ENCODE results near the gene CADPS2. TPM values are rescaled to one million over a fixed set of nuclear protein-coding genes. Genes with fewer than 3 reads are reported as not detected.

CADPS2 gene
- total RNA-seq, 1 experiment from 2014 or later, result 12.2 TPM

DNA sequence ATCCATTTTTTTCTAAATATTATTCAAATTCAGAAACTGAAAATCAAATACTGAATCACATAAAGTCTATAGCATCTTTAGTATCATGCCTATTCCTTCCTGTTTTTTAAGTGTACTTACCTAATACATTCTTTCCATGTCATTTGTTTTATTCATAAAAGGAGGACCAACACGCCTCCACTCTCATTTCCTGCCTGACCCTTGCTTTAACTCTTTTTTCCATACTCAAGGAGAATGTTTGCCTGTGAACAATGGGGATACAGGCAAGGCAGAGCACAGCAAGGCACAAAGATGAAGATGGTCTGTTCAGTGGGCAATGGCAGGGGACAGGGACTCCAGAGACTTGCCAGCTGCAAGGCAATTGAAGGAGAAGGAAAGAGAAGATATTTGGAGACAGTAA is 460.5 kb downstream of the CADPS2 start:
- no peaks in the 10 kb centered on the region for H3K36me3 Mint-ChIP-seq
- CTCF ChIA-PET, result interaction anchor here (0.7 to 1.0 kb wide), 2 partner anchors 9 to 10 kb away, joined by 3 to 4 read pairs; no protein-coding TSS in a partner anchor

GRCh38 chr7:122423591-122423990 is 462.7 kb downstream of the CADPS2 start:
- ATAC-seq (no peak), DNase-seq (ENCODE audit: low spot score) (no peak)
- ChIA-PET POLR2A (no interaction called here), CTCF (no interaction called here)
- Mint-ChIP-seq H3K4me1 (peaks cover 4% of the 10 kb centered on the region), H3K36me3 (no peaks in the 10 kb centered on the region), H3K9me3 (no peaks in the 10 kb centered on the region), H3K27me3 (ENCODE audit: low read depth) (no peaks in the 10 kb centered on the region), H3K4me3 (no peak overlapping the region), H3K27ac (no peak overlapping the region)
- TF ChIP-seq JAZF1 (CRISPR knock-in tag; IDR thresholded peaks at IDR 0.05) (no peak), RELA (CRISPR knock-in tag; IDR thresholded peaks at IDR 0.05; ENCODE audit: borderline replicate concordance) (no peak), IRF2 (CRISPR knock-in tag; IDR thresholded peaks at IDR 0.05; ENCODE audit: borderline replicate concordance, low read depth) (no peak), FOXK1 (CRISPR knock-in tag; IDR thresholded peaks at IDR 0.05) (no peak), ZBTB21 (CRISPR knock-in tag; IDR thresholded peaks at IDR 0.05; ENCODE audit: borderline replicate concordance) (no peak), ZNF317 (CRISPR knock-in tag; IDR thresholded peaks at IDR 0.05; ENCODE audit: borderline replicate concordance, low read depth) (no peak), CTCF (IDR thresholded peaks at IDR 0.05) (no peak), HMGXB4 (CRISPR knock-in tag; IDR thresholded peaks at IDR 0.05) (no peak)

More for the DNA sequence above, 460.5 kb downstream of the CADPS2 start:
- H3K9me3 Mint-ChIP-seq, result no peaks in the 10 kb centered on the region
- H3K4me1 Mint-ChIP-seq, result peaks cover 17% of the 10 kb centered on the region
- no peak overlapping the region for H3K4me3 Mint-ChIP-seq
- POLR2A ChIA-PET, result no interaction called here
- ATAC-seq, result no peak
- DNase-seq (ENCODE audit: low spot score), result no peak
- no peak overlapping the region; the same call in 1 of the 2 replicates for H3K27ac Mint-ChIP-seq
- TF ChIP-seq FOXP1 (CRISPR knock-in tag; IDR thresholded peaks at IDR 0.05; ENCODE audit: borderline replicate concordance) (no peak), HMGA2 (CRISPR knock-in tag; IDR thresholded peaks at IDR 0.05) (no peak), ZNF671 (CRISPR knock-in tag; IDR thresholded peaks at IDR 0.05) (no peak), ATF1 (CRISPR knock-in tag; IDR thresholded peaks at IDR 0.05) (no peak), NR2C2 (CRISPR knock-in tag; IDR thresholded peaks at IDR 0.05) (no peak), OVOL2 (CRISPR knock-in tag; IDR thresholded peaks at IDR 0.05; ENCODE audit: borderline replicate concordance) (no peak), MAX (CRISPR knock-in tag; IDR thresholded peaks at IDR 0.05) (no peak), ETV6 (CRISPR knock-in tag; IDR thresholded peaks at IDR 0.05) (no peak), CREB1 (CRISPR knock-in tag; IDR thresholded peaks at IDR 0.05) (no peak), ZNF232 (CRISPR knock-in tag; IDR thresholded peaks at IDR 0.05) (no peak), NR1H2 (CRISPR knock-in tag; IDR thresholded peaks at IDR 0.05) (no peak), ZNF423 (CRISPR knock-in tag; IDR thresholded peaks at IDR 0.05) (no peak), ZNF121 (CRISPR knock-in tag; IDR thresholded peaks at IDR 0.05) (no peak)
- TF ChIP-seq, protein P1, sequence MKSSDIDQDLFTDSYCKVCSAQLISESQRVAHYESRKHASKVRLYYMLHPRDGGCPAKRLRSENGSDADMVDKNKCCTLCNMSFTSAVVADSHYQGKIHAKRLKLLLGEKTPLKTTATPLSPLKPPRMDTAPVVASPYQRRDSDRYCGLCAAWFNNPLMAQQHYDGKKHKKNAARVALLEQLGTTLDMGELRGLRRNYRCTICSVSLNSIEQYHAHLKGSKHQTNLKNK (CRISPR knock-in tag; IDR thresholded peaks at IDR 0.05), result no peak
- TF ChIP-seq, protein P2, sequence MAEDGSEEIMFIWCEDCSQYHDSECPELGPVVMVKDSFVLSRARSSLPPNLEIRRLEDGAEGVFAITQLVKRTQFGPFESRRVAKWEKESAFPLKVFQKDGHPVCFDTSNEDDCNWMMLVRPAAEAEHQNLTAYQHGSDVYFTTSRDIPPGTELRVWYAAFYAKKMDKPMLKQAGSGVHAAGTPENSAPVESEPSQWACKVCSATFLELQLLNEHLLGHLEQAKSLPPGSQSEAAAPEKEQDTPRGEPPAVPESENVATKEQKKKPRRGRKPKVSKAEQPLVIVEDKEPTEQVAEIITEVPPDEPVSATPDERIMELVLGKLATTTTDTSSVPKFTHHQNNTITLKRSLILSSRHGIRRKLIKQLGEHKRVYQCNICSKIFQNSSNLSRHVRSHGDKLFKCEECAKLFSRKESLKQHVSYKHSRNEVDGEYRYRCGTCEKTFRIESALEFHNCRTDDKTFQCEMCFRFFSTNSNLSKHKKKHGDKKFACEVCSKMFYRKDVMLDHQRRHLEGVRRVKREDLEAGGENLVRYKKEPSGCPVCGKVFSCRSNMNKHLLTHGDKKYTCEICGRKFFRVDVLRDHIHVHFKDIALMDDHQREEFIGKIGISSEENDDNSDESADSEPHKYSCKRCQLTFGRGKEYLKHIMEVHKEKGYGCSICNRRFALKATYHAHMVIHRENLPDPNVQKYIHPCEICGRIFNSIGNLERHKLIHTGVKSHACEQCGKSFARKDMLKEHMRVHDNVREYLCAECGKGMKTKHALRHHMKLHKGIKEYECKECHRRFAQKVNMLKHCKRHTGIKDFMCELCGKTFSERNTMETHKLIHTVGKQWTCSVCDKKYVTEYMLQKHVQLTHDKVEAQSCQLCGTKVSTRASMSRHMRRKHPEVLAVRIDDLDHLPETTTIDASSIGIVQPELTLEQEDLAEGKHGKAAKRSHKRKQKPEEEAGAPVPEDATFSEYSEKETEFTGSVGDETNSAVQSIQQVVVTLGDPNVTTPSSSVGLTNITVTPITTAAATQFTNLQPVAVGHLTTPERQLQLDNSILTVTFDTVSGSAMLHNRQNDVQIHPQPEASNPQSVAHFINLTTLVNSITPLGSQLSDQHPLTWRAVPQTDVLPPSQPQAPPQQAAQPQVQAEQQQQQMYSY (CRISPR knock-in tag; IDR thresholded peaks at IDR 0.05), result no peak
- TF ChIP-seq, protein P3, sequence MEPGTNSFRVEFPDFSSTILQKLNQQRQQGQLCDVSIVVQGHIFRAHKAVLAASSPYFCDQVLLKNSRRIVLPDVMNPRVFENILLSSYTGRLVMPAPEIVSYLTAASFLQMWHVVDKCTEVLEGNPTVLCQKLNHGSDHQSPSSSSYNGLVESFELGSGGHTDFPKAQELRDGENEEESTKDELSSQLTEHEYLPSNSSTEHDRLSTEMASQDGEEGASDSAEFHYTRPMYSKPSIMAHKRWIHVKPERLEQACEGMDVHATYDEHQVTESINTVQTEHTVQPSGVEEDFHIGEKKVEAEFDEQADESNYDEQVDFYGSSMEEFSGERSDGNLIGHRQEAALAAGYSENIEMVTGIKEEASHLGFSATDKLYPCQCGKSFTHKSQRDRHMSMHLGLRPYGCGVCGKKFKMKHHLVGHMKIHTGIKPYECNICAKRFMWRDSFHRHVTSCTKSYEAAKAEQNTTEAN (CRISPR knock-in tag; IDR thresholded peaks at IDR 0.05), result no peak
- TF ChIP-seq, protein P4, sequence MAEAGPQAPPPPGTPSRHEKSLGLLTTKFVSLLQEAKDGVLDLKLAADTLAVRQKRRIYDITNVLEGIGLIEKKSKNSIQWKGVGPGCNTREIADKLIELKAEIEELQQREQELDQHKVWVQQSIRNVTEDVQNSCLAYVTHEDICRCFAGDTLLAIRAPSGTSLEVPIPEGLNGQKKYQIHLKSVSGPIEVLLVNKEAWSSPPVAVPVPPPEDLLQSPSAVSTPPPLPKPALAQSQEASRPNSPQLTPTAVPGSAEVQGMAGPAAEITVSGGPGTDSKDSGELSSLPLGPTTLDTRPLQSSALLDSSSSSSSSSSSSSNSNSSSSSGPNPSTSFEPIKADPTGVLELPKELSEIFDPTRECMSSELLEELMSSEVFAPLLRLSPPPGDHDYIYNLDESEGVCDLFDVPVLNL (CRISPR knock-in tag; IDR thresholded peaks at IDR 0.05; ENCODE audit: borderline replicate concordance, low read depth), result no peak
- no peaks in the 10 kb centered on the region for H3K27me3 Mint-ChIP-seq (ENCODE audit: low read depth)

Measured in WTC11 (cell line).